GM12872 (cell line): ENCODE results near the gene SLC35F3.

ENCODE experiments used
- TF ChIP-seq, protein P1 (sequence below): IDR thresholded peaks from 3 replicates; pipeline ENCODE4 v1.5.1; 2011; ENCODE audit warnings: low read depth, mild to moderate bottlenecking, low read length, moderate library complexity; ENCODE audit not compliant: insufficient read depth

The SLC35F3 gene

GRCh38 chr1:234072793-234073192 is 168.3 kb downstream of the SLC35F3 start:
- TF ChIP-seq, protein P1, sequence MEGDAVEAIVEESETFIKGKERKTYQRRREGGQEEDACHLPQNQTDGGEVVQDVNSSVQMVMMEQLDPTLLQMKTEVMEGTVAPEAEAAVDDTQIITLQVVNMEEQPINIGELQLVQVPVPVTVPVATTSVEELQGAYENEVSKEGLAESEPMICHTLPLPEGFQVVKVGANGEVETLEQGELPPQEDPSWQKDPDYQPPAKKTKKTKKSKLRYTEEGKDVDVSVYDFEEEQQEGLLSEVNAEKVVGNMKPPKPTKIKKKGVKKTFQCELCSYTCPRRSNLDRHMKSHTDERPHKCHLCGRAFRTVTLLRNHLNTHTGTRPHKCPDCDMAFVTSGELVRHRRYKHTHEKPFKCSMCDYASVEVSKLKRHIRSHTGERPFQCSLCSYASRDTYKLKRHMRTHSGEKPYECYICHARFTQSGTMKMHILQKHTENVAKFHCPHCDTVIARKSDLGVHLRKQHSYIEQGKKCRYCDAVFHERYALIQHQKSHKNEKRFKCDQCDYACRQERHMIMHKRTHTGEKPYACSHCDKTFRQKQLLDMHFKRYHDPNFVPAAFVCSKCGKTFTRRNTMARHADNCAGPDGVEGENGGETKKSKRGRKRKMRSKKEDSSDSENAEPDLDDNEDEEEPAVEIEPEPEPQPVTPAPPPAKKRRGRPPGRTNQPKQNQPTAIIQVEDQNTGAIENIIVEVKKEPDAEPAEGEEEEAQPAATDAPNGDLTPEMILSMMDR, result no peak

DNA sequence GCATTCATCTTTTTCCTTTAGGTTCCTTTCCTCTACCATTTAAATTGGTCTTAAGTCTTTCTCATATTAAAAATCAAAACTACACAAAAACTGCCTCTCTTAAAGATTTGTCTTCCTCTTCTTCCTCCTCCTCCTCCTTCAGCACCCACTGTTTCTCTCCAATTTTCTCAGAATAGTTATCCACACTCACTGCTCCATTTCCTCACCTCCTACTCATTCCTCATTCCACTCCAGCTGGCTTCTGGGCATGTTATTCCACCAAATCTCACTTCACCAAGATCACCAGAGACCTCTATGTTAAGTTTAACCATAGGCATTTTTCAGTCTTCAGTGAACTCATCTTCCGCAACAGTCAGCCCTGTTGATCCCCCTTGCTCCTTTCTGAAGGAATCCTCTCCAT is 173.7 kb downstream of the SLC35F3 start:
- TF ChIP-seq, protein P1, result no peak

- TF ChIP-seq, protein P1, result no peak
Observed at GRCh38 chr1:234079896-234080295, 175.4 kb downstream of the SLC35F3 start.

DNA sequence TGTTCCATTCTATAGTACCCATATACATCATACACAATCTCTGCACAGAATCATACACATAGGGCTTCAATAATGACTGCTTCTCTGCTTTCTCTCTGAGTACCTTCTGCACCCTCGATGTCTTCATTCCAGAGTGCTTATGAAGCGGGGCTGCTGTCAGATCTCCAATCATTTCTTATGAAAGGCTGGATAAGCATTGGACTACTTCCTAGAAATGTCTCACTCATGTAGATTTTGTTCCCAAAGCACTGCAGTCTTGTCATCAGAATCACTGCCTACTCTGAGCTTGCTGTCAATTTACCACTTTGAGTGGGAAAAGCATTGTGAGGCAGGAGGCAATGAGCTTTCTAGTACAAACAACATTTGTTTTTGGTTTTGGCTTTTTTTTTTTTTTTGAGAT is 179.0 kb downstream of the SLC35F3 start:
- TF ChIP-seq, protein P1, result no peak

DNA sequence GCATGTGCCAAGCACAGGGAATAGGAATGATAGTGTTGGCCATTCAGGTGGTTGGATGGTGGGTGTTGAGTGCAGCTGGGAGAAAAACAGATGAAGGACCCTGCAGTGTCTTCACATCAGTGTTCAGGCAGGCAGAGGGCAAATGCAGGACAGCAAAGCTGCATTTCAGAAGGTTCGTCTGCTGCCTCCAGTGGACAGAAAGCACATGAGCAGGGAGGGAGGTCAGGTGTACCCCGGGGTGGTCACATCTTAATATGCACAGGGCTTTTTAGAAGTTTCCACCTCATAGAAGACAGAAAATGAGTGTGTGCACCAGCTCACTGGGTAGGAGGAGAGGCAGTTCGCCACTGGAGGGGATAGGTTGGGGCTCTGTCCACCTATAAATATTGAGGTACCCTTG is 184.9 kb downstream of the SLC35F3 start:
- TF ChIP-seq, protein P1, result peak; percentile 49; the same call in 2 of the 3 replicates

DNA sequence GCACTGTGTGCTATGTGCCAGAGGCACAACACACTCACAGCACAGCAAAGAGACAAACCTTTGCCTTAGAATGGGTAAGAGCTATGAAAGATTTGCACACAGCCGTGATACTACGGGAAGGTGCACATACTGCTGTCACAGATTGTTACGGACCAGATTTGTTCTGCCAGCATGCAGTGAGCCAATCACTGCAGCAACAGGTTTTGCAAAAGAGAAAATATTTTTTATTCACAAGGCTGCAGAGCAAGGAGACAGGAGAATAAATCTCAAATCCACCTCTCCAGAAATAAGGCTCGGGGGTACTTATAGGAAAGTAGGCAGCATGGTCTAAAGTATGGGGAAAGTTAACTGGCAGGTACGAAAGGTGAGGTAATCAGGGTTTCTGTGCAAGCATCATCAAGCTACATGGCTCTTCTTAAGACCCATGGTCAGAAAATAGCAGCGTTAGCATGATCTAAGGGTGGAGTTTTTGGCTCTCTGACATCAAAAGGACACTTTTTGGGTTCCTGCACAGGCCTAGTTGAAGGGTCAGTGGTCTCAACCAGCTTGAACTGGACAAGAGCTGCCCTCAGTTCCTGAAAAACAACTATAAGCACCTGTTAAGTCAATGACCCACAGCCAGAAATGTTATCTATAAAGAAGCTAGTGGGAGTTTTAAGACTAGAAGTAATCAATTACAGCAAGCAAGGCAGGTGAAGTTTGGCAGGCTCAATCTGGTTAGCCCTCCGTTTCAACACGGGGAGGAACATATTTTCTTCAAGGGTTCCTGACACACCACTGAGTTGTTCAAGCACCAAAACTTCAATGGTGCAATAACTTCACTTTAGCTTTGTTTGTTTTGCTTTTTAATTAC is 186.0 kb downstream of the SLC35F3 start:
- TF ChIP-seq, protein P1, result no peak

DNA sequence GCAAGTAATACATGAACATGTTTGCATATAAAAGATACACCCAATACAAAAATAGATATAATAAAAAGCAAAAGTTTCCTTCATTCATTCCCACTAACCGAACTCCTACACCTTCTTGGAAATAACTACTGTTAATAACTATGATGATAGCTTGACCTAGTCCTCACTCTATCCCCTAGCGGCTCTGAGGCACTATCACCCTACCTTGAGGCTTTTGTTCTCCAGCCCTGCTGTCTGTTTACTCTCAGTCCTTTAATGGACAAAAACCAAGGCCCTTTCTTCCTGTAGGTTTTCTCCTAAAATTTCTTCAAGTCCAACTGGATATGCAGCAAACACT is 186.6 kb downstream of the SLC35F3 start:
- TF ChIP-seq, protein P1, result no peak
